ENCODE data around the gene MT1A. TPM values are rescaled to one million over a fixed set of nuclear protein-coding genes. Genes with fewer than 3 reads are reported as not detected.

The MT1A gene
- total and polyA plus RNA-seq, 2 donors (not counting 3 experiments of a cell fraction or from before 2014, with no cell fraction given): 6.5 to 8.4 TPM

DNA sequence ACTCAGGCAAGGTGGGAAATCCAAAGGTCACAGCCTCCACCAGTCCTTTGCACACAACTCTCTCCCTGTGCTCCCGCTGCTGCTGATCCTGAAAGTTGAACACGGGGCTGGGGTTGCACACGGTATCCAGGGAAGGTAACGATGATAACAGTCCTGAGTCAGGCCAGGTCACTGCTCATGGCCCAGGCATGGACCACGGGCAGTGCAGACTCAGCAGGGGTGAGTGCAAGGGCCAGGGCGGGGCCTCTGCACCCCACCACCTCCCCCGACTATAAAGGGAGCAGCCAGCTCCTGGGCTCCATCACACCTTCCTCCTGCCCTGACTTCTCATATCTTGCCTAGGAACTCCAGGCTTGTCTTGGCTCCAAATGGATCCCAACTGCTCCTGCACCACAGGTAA lies 13.1 kb downstream of the MT1A start, which contains the start of gene MT1B:
Gene MT1B (plus strand): TSS at position 301 of the 400 bp plus-strand sequence. CDS start 68 bp downstream, at position 369.
- FAIRE-seq: no peak
- no peak within 1 kb of the TSS for H3K4me2 ChIP-seq (ENCODE audit: insufficient read depth, low read length)
- no peaks in the 10 kb centered on the region for H3K36me3 ChIP-seq (ENCODE audit: control insufficient read depth in 2 of 2, extremely low read depth in 1 of 2, insufficient read depth in 2 of 2, low read length in 2 of 2)
- no peak within 1 kb of the TSS for H3K4me3 ChIP-seq (replicated peaks in 1 of 3; ENCODE audit: insufficient read depth in 1 of 3, low read depth in 1 of 3, low read length in 3 of 3)
- BruUV-seq (replicated peaks): no TSS peak
- no peaks in the 10 kb centered on the region for H4K20me1 ChIP-seq (replicated peaks; ENCODE audit: control insufficient read depth, extremely low read depth, insufficient read depth, low read length)
- no peak for DNase-seq (ENCODE audit: low read depth, low spot score)
- H3K27ac ChIP-seq (ENCODE audit: insufficient read depth, low read depth, low read length): no peak within 1 kb of the TSS
- CTCF ChIA-PET: interaction anchor here (2.2 kb wide), 1 partner anchor 21 kb away, joined by 6 read pairs; no protein-coding TSS in a partner anchor
- TF ChIP-seq POLR2A (IDR thresholded peaks at IDR 0.05; ENCODE audit: low read depth, low read length): no peak
- intact Hi-C loops (cut with micrococcal nuclease) (no loop called here), dilution Hi-C loops (cut with MboI; ENCODE audit: extremely low pct_ligation_motif_present, low sequenced_read_pairs) (no loop called here)
- no peak within 1 kb of the TSS for H3K9ac ChIP-seq (replicated peaks; ENCODE audit: extremely low read depth, insufficient read depth, low read length)
- H3K9me1 ChIP-seq (replicated peaks; ENCODE audit: control insufficient read depth, extremely low read depth, insufficient read depth, low read length): no peaks in the 10 kb centered on the region
- no peaks in the 10 kb centered on the region for H3K4me1 ChIP-seq (ENCODE audit: control insufficient read depth, extremely low read depth, insufficient read depth, low read length)
- H3K79me2 ChIP-seq (ENCODE audit: control insufficient read depth, insufficient read depth, low read length): no peaks in the 10 kb centered on the region
- no peak within 1 kb of the TSS for H2AFZ ChIP-seq (ENCODE audit: low read depth, low read length)
- H3K9me3 ChIP-seq (replicated peaks; ENCODE audit: control insufficient read depth, insufficient read depth, low read length): no peaks in the 10 kb centered on the region
- H3K27me3 ChIP-seq (ENCODE audit: control insufficient read depth in 2 of 2, insufficient read depth in 2 of 2, low read length in 2 of 2): peaks cover 27 to 36% of the 10 kb centered on the region in 2 experiments
- POLR2A ChIA-PET: no interaction called here

DNA sequence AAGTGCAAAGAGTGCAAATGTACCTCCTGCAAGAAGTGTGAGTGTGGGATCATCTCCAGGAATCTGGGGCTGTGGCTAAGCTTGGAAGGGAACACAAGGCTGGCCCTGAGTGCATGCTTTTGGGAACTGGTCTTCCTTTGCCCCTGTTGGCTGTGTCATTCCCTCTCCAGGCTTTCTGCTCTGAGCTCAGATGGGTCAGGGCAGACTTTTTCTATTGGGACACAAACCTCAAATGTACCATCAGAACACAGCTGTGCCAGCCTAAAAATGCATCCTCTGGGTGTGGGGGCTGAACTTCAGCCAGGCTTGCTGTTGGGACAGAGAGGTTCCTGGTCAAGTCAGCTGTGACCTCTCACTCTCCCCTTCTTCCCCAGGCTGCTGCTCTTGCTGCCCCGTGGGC lies 14.1 kb downstream of the MT1A start:
- H2AFZ ChIP-seq (ENCODE audit: low read depth, low read length): no peak overlapping the region
- H3K79me2 ChIP-seq (ENCODE audit: control insufficient read depth, insufficient read depth, low read length): no peaks in the 10 kb centered on the region
- no peak overlapping the region for H3K9ac ChIP-seq (replicated peaks; ENCODE audit: extremely low read depth, insufficient read depth, low read length)
- DNase-seq (ENCODE audit: low read depth, low spot score) (no peak), FAIRE-seq (no peak)
- no peak overlapping the region for H3K4me2 ChIP-seq (ENCODE audit: insufficient read depth, low read length)
- dilution Hi-C loops (cut with MboI; ENCODE audit: extremely low pct_ligation_motif_present, low sequenced_read_pairs): no loop called here
- no peaks in the 10 kb centered on the region for H3K9me1 ChIP-seq (replicated peaks; ENCODE audit: control insufficient read depth, extremely low read depth, insufficient read depth, low read length)
- H3K27me3 ChIP-seq (ENCODE audit: control insufficient read depth in 2 of 2, insufficient read depth in 2 of 2, low read length in 2 of 2): peaks cover 21 to 26% of the 10 kb centered on the region in 2 experiments
- H3K9me3 ChIP-seq (replicated peaks; ENCODE audit: control insufficient read depth, insufficient read depth, low read length): no peaks in the 10 kb centered on the region
- intact Hi-C loops (cut with micrococcal nuclease): no loop called here
- POLR2A ChIA-PET: no interaction called here
- H3K36me3 ChIP-seq (ENCODE audit: control insufficient read depth in 2 of 2, extremely low read depth in 1 of 2, insufficient read depth in 2 of 2, low read length in 2 of 2): no peaks in the 10 kb centered on the region
- CTCF ChIA-PET: interaction anchor here (2.2 kb wide), 1 partner anchor 20 kb away, joined by 6 read pairs; no protein-coding TSS in a partner anchor
- H3K4me3 ChIP-seq (replicated peaks in 1 of 3; ENCODE audit: insufficient read depth in 1 of 3, low read depth in 1 of 3, low read length in 3 of 3): no peak overlapping the region
- H3K27ac ChIP-seq (ENCODE audit: insufficient read depth, low read depth, low read length): no peak overlapping the region
- H4K20me1 ChIP-seq (replicated peaks; ENCODE audit: control insufficient read depth, extremely low read depth, insufficient read depth, low read length): no peaks in the 10 kb centered on the region
- BruUV-seq (replicated peaks): no TSS peak
- TF ChIP-seq, protein P1, sequence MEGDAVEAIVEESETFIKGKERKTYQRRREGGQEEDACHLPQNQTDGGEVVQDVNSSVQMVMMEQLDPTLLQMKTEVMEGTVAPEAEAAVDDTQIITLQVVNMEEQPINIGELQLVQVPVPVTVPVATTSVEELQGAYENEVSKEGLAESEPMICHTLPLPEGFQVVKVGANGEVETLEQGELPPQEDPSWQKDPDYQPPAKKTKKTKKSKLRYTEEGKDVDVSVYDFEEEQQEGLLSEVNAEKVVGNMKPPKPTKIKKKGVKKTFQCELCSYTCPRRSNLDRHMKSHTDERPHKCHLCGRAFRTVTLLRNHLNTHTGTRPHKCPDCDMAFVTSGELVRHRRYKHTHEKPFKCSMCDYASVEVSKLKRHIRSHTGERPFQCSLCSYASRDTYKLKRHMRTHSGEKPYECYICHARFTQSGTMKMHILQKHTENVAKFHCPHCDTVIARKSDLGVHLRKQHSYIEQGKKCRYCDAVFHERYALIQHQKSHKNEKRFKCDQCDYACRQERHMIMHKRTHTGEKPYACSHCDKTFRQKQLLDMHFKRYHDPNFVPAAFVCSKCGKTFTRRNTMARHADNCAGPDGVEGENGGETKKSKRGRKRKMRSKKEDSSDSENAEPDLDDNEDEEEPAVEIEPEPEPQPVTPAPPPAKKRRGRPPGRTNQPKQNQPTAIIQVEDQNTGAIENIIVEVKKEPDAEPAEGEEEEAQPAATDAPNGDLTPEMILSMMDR (IDR thresholded peaks at IDR 0.05; ENCODE audit: extremely low read depth in 1 of 2, insufficient read depth in 1 of 2, low read depth in 1 of 2, low read length in 2 of 2): no peak
- H3K4me1 ChIP-seq (ENCODE audit: control insufficient read depth, extremely low read depth, insufficient read depth, low read length): no peaks in the 10 kb centered on the region
